ENCODE results near the gene ARL15. TPM values are rescaled to one million over a fixed set of nuclear protein-coding genes. Genes with fewer than 3 reads are reported as not detected.

Gene ARL15
- total and polyA plus RNA-seq, 4 donors = 5.7 to 66.2 (median 14.9) TPM

DNA sequence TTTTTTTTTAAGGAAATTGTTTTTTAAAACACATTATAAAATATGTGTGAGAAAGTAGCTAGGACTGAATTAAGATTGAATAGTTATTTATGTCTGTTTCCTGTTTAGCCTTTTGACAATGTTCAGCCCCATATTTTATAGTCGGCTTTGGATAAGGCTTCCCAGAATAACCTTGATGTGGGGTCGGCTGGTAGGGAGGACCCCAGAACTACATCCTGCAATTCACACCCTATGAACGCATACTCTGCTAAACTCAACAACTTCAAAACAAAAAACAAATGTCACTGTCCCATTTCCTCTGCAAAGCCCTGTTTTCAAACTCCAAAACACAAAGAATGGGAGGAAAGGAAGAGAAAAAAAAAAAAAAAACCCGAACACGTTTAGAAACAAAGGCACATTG, 63.1 kb downstream of the ARL15 start:
- 44 to 60% methylated on average over 5 of the region's 5 CpGs for WGBS, 2 donors
- Histone ChIP-seq H3K9me3 (ENCODE audit: control insufficient read depth in 4 of 4, insufficient read depth in 3 of 4, low read length in 3 of 4) (no peaks in the 10 kb centered on the region), H3K27ac (ENCODE audit: low read depth in 1 of 2, low read length in 1 of 2) (peak overlapping the region in 1 of 2 donors; percentile 33), H3K4me1 (ENCODE audit: control insufficient read depth in 5 of 5, insufficient read depth in 5 of 5, low read length in 5 of 5) (peaks cover 0 to 17% (median 1%) of the 10 kb centered on the region in 5 donors), H3K36me3 (ENCODE audit: control insufficient read depth in 4 of 4, insufficient read depth in 4 of 4, low read length in 4 of 4) (no peaks in the 10 kb centered on the region), H3K9ac (ENCODE audit: insufficient read depth in 1 of 2, low read length in 2 of 2) (no peak overlapping the region), H3K27me3 (ENCODE audit: control insufficient read depth in 3 of 3, insufficient read depth in 3 of 3, low read length in 2 of 3) (no peaks in the 10 kb centered on the region), H3K4me3 (no peak overlapping the region)
- ATAC-seq (ENCODE audit: insufficient read depth, low FRiP score) (no peak), DNase-seq (no peak)
- TF ChIP-seq, protein P1, sequence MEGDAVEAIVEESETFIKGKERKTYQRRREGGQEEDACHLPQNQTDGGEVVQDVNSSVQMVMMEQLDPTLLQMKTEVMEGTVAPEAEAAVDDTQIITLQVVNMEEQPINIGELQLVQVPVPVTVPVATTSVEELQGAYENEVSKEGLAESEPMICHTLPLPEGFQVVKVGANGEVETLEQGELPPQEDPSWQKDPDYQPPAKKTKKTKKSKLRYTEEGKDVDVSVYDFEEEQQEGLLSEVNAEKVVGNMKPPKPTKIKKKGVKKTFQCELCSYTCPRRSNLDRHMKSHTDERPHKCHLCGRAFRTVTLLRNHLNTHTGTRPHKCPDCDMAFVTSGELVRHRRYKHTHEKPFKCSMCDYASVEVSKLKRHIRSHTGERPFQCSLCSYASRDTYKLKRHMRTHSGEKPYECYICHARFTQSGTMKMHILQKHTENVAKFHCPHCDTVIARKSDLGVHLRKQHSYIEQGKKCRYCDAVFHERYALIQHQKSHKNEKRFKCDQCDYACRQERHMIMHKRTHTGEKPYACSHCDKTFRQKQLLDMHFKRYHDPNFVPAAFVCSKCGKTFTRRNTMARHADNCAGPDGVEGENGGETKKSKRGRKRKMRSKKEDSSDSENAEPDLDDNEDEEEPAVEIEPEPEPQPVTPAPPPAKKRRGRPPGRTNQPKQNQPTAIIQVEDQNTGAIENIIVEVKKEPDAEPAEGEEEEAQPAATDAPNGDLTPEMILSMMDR (IDR thresholded peaks at IDR 0.05; ENCODE audit: control extremely low read depth, extremely low read depth) = no peak

DNA sequence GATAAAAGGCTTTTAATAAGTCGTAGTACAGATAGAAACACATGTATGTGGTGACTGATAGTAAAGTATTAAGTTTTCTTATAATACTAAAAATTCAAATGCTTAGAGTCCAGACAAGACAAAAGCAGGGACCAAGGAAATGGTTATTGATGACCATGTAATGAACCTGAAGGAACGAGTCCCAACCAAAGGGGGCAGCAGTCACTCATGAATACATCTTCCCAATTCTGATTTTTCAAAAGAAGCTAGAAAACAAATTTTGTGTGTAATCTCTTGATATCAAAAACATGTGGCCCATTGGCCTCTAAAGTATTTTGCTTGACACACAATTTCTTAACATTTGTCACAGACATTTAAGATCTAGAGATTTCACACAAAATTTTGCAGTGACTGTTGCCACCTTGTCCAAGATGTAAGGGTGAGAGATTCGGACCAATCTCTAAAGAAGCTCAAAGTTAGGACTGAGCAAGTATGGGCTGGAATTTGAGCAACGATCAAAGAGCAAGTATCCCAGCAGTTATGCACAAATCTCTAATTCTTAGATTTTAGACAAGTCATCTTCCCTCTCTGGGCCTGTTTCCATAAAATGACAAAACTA, 66.8 kb downstream of the ARL15 start:
- H3K9me3 ChIP-seq (ENCODE audit: control insufficient read depth in 4 of 4, insufficient read depth in 3 of 4, low read length in 3 of 4) = no peaks in the 10 kb centered on the region
- TF ChIP-seq, protein P1 (IDR thresholded peaks at IDR 0.05; ENCODE audit: control extremely low read depth, extremely low read depth) = peak; percentile 44
- H3K4me1 ChIP-seq (ENCODE audit: control insufficient read depth in 5 of 5, insufficient read depth in 5 of 5, low read length in 5 of 5) = peaks cover 0 to 3% (median 0%) of the 10 kb centered on the region in 5 donors
- no peak overlapping the region for H3K27ac ChIP-seq (ENCODE audit: low read depth in 1 of 2, low read length in 1 of 2)
- no peaks in the 10 kb centered on the region for H3K27me3 ChIP-seq (ENCODE audit: control insufficient read depth in 3 of 3, insufficient read depth in 3 of 3, low read length in 2 of 3)
- no peak overlapping the region for H3K4me3 ChIP-seq
- H3K36me3 ChIP-seq (ENCODE audit: control insufficient read depth in 4 of 4, insufficient read depth in 4 of 4, low read length in 4 of 4) = no peaks in the 10 kb centered on the region
- no peak for ATAC-seq (ENCODE audit: insufficient read depth, low FRiP score)
- 60 to 64% methylated on average over 4 of the region's 4 CpGs for whole genome bisulfite sequencing, 2 donors
- no peak overlapping the region for H3K9ac ChIP-seq (ENCODE audit: insufficient read depth in 1 of 2, low read length in 2 of 2)
- DNase-seq = peak; percentile 27 to 58 (median 51)

DNA sequence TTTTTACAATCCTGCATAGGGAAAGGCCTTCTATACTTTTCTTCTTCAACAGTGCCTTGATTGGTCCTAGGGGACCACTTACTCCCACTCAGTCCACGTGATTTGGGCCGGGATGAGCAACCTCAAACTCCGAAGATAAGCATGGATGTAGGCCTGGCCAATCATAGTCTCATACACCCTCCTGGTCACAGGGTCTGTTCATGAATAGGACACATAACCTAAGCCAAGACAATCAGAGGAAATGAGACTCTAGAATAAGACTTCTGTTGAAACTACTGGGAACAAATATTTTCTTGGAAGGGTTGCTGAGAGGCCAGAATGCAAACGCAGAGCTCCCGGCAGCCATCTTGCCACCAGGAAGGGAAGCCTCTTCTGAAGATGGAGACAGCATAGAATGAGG, 68.1 kb downstream of the ARL15 start:
- ATAC-seq (ENCODE audit: insufficient read depth, low FRiP score) (no peak), DNase-seq (no peak)
- H3K4me1 ChIP-seq (ENCODE audit: control insufficient read depth in 5 of 5, insufficient read depth in 5 of 5, low read length in 5 of 5) = peaks cover 0 to 3% (median 0%) of the 10 kb centered on the region in 5 donors
- WGBS, 2 donors = 81 to 90% methylated on average over 5 of the region's 5 CpGs
- H3K4me3 ChIP-seq = no peak overlapping the region
- no peak overlapping the region for H3K9ac ChIP-seq (ENCODE audit: insufficient read depth in 1 of 2, low read length in 2 of 2)
- TF ChIP-seq, protein P1 (IDR thresholded peaks at IDR 0.05; ENCODE audit: control extremely low read depth, extremely low read depth) = no peak
- no peaks in the 10 kb centered on the region for H3K9me3 ChIP-seq (ENCODE audit: control insufficient read depth in 4 of 4, insufficient read depth in 3 of 4, low read length in 3 of 4)
- H3K36me3 ChIP-seq (ENCODE audit: control insufficient read depth in 4 of 4, insufficient read depth in 4 of 4, low read length in 4 of 4) = no peaks in the 10 kb centered on the region
- H3K27ac ChIP-seq (ENCODE audit: low read depth in 1 of 2, low read length in 1 of 2) = no peak overlapping the region
- no peaks in the 10 kb centered on the region for H3K27me3 ChIP-seq (ENCODE audit: control insufficient read depth in 3 of 3, insufficient read depth in 3 of 3, low read length in 2 of 3)

Measured in lung (tissue), 12 donors.